Stomach (tissue), 9 donors: ENCODE data around the gene FHAD1. TPM values are rescaled to one million over a fixed set of nuclear protein-coding genes. Genes with fewer than 3 reads are reported as not detected.

ENCODE experiments used
- DNase-seq, 2 donors: peaks; one replicate each; pipeline versions ENCODE4 v3.0.0 to v3.0.0-alpha.2; 2013 to 2019
- H3K27ac ChIP-seq, 5 donors: fragments of 200-600 bp in 4 of 5; sonication (generic) in 4 of 5; one replicate each; pipeline ENCODE4 v1.5.1; 2013 to 2019; ENCODE audit warnings: mild to moderate bottlenecking in 1 of 5, moderate library complexity in 1 of 5
- H3K27me3 ChIP-seq, 3 donors: fragments of 200-600 bp; sonication (generic); one replicate each; pipeline ENCODE4 v1.5.1; 2017 to 2019; ENCODE audit warnings: mixed run types in 1 of 3
- H3K36me3 ChIP-seq, 4 donors: fragments of 200-600 bp; sonication (generic); 1 replicate in 3 of 4; 2 replicates in 1 of 4; pipeline ENCODE4 v1.5.1; 2016 to 2019
- H3K4me1 ChIP-seq, 4 donors: fragments of 200-600 bp; sonication (generic); one replicate each; pipeline ENCODE4 v1.5.1; 2016 to 2019
- H3K4me3 ChIP-seq, 4 donors: fragments of 200-600 bp; sonication (generic) in 3 of 4; one replicate each; pipeline ENCODE4 v1.5.1; 2016 to 2019; ENCODE audit warnings: mild to moderate bottlenecking in 1 of 4
- H3K9me3 ChIP-seq, 4 donors: fragments of 200-600 bp; sonication (generic); one replicate each; pipeline ENCODE4 v1.5.1; 2016 to 2019
- CTCF ChIP-seq, 7 experiments: fragments of 450-650 bp in 4 of 7; fragments of 200-600 bp in 3 of 7; sonication (generic) in 3 of 7; IDR thresholded peaks; one replicate each; pipeline ENCODE4 v1.5.1; 2016 to 2019; ENCODE audit warnings: antibody characterized with exemption in 7 of 7, control low read depth in 2 of 7, mild to moderate bottlenecking in 1 of 7
- EP300 ChIP-seq: sonication (generic); formaldehyde crosslinking; IDR thresholded peaks from one replicate; pipeline ENCODE4 v1.6.1; 2017; ENCODE audit warnings: antibody characterized with exemption
- POLR2A ChIP-seq, 4 donors: fragments of 450-650 bp; IDR thresholded peaks; one replicate each; pipeline ENCODE4 v1.6.1; 2016; ENCODE audit warnings: antibody characterized with exemption in 4 of 4, control low read depth in 2 of 4, mild to moderate bottlenecking in 1 of 4, moderate library complexity in 1 of 4
- POLR2AphosphoS5 ChIP-seq, 3 donors: sonication (generic); formaldehyde crosslinking; IDR thresholded peaks; one replicate each; pipeline ENCODE4 v1.6.1; 2016; ENCODE audit warnings: antibody characterized with exemption in 3 of 3
- WGBS, 5 donors: extraction: QIAGEN DNeasy Blood & Tissue Kit in 3 of 5; methylation state at CpG; one replicate each; pipeline versions ENCODE4 v1.1.5 to v1.1.7; 2013 to 2018; 5-methylcytosine and 5-hydroxymethylcytosine counted together
- intact Hi-C: fragments of 100-400 bp; cut with DNase I; formaldehyde crosslinking; loops from one replicate; pipeline ENCODE4 v1.15.1; 2023; ENCODE audit warnings: low total_unique reads
- polyA plus RNA-seq, 3 donors: library from polyadenylated mRNA; stranded (reverse); fragments of 200-250 nt; gene quantifications; one replicate each; pipeline ENCODE4 v1.2.3, GENCODE V29; 2013
- total RNA-seq, 5 donors: library from RNA; depleted of rRNA; stranded (reverse); fragments of >200 nt; gene quantifications; one replicate each; pipeline versions ENCODE4 v1.1.0 to v1.2.3, GENCODE V29; 2014 to 2016
- donor health status: healthy with polysubstance abuse.
- donor health status: Bipolar disorder and iron deficiency.
- donor health status: healthy.

The FHAD1 gene
- total and polyA plus RNA-seq, 8 donors, result 0.38 to 5.1 (median 1.4) TPM; not detected in 2

- peaks cover 6 to 28% (median 21%) of the 10 kb centered on the region in 4 donors for H3K4me1 ChIP-seq
- TF ChIP-seq POLR2A (IDR thresholded peaks at IDR 0.05) (no peak), CTCF (IDR thresholded peaks at IDR 0.05) (no peak), EP300 (no peak), POLR2AphosphoS5 (IDR thresholded peaks at IDR 0.05) (no peak)
- intact Hi-C loops, result no loop called here
- no peak for DNase-seq
- H3K4me3 ChIP-seq, result no peak overlapping the region
- H3K36me3 ChIP-seq, result peaks cover 0 to 13% (median 6%) of the 10 kb centered on the region in 4 donors
- H3K9me3 ChIP-seq, result no peaks in the 10 kb centered on the region
- H3K27me3 ChIP-seq, result no peaks in the 10 kb centered on the region
- peak overlapping the region in 1 of 5 donors; percentile 7 for H3K27ac ChIP-seq
- 84 to 89% (median 86%) methylated on average over 17 of the region's 17 CpGs for WGBS, 5 donors
These were observed 188.4 kb downstream of the FHAD1 start for GRCh38 chr1:15435239-15436077.

- Histone ChIP-seq H3K4me1 (peaks cover 5 to 20% (median 13%) of the 10 kb centered on the region in 4 donors), H3K9me3 (no peaks in the 10 kb centered on the region), H3K4me3 (no peak overlapping the region), H3K36me3 (no peaks in the 10 kb centered on the region), H3K27me3 (no peaks in the 10 kb centered on the region), H3K27ac (no peak overlapping the region)
- no peak for DNase-seq
- TF ChIP-seq POLR2AphosphoS5 (IDR thresholded peaks at IDR 0.05), result no peak
- no peak for TF ChIP-seq POLR2A (IDR thresholded peaks at IDR 0.05)
- no peak for TF ChIP-seq CTCF (IDR thresholded peaks at IDR 0.05)
- no peak for TF ChIP-seq EP300
- WGBS, 5 donors, result 91 to 98% (median 97%) methylated on average over 4 to 6 of the region's 6 CpGs
- intact Hi-C loops, result no loop called here
These were observed 189.9 kb downstream of the FHAD1 start for GRCh38 chr1:15436881-15437442.

GRCh38 chr1:15439325-15439724 is 192.3 kb downstream of the FHAD1 start:
- H3K9me3 ChIP-seq, result no peaks in the 10 kb centered on the region
- 94 to 97% (median 95%) methylated on average over 14 of the region's 14 CpGs for WGBS, 5 donors
- TF ChIP-seq EP300, result no peak
- no peak for TF ChIP-seq POLR2A (IDR thresholded peaks at IDR 0.05)
- no peak for TF ChIP-seq CTCF (IDR thresholded peaks at IDR 0.05)
- no peak for TF ChIP-seq POLR2AphosphoS5 (IDR thresholded peaks at IDR 0.05)
- no peak overlapping the region for H3K27ac ChIP-seq
- no peaks in the 10 kb centered on the region for H3K27me3 ChIP-seq
- intact Hi-C loops, result no loop called here
- peaks cover 0 to 6% (median 0%) of the 10 kb centered on the region in 4 donors for H3K4me1 ChIP-seq
- DNase-seq, result no peak
- H3K36me3 ChIP-seq, result no peaks in the 10 kb centered on the region
- no peak overlapping the region for H3K4me3 ChIP-seq

GRCh38 chr1:15440357-15440756 is 193.3 kb downstream of the FHAD1 start:
- no peak overlapping the region for H3K4me3 ChIP-seq

More at GRCh38 chr1:15440357-15440756, 193.3 kb downstream of the FHAD1 start:
- Histone ChIP-seq H3K9me3 (no peaks in the 10 kb centered on the region), H3K27ac (no peak overlapping the region), H3K27me3 (no peaks in the 10 kb centered on the region), H3K4me1 (peaks cover 0 to 6% (median 0%) of the 10 kb centered on the region in 4 donors), H3K36me3 (no peaks in the 10 kb centered on the region)
- intact Hi-C loops, result no loop called here
- WGBS, 5 donors, result 85 to 95% (median 90%) methylated on average over 12 to 13 of the region's 13 CpGs
- TF ChIP-seq POLR2AphosphoS5 (IDR thresholded peaks at IDR 0.05), result no peak
- no peak for TF ChIP-seq POLR2A (IDR thresholded peaks at IDR 0.05)
- no peak for TF ChIP-seq EP300
- TF ChIP-seq CTCF (IDR thresholded peaks at IDR 0.05), result no peak
- DNase-seq, result no peak
